SK-N-SH (cell line): ENCODE data around the gene SBNO1. TPM values are rescaled to one million over a fixed set of nuclear protein-coding genes. Genes with fewer than 3 reads are reported as not detected.

ENCODE experiments used
- CTCF ChIA-PET: fragments of 300-600, 350-600 bp; formaldehyde crosslinking; extraction: SDS; loops from one replicate; lab custom pipeline; 2021; lab: Yijun Ruan, JAX
- POLR2A ChIA-PET: fragments of 350-600 bp; sonication (Branson Sonifier 250); formaldehyde crosslinking; extraction: SDS; loops from one replicate; lab custom pipeline; 2020; ENCODE audit warnings: antibody characterized with exemption, inconsistent platforms; lab: Yijun Ruan, JAX
- DNase-seq: peaks from one replicate; pipeline ENCODE4 v3.0.0; 2012
- H2AFZ ChIP-seq: fragments of 200-600 bp; sonication (generic); 2 replicates; pipeline ENCODE4 v1.8.1; 2016; ENCODE audit warnings: antibody characterized with exemption, mild to moderate bottlenecking, low read depth
- H3F3A ChIP-seq: fragments of 200-600 bp; sonication (generic); replicated peaks from 2 replicates; pipeline ENCODE3; 2016; ENCODE audit warnings: antibody characterized with exemption, mild to moderate bottlenecking; ENCODE audit not compliant: insufficient read depth
- H3K27ac ChIP-seq, 2 experiments: fragments of 200-500 bp in 1 of 2; fragments of 200-600 bp in 1 of 2; sonication (Bioruptor generic) in 1 of 2; sonication (generic), shearing (Covaris generic) in 1 of 2; 2 replicates each; pipeline versions ENCODE4 v1.5.1 to v1.6.1; 2014 to 2016; ENCODE audit warnings: low read depth in 2 of 2, inconsistent platforms in 1 of 2, low read length in 1 of 2, mild to moderate bottlenecking in 1 of 2, mixed read lengths in 1 of 2
- H3K27me3 ChIP-seq: fragments of 200-600 bp; sonication (generic), shearing (Covaris generic); 2 replicates; pipeline ENCODE4 v1.6.1; 2016; ENCODE audit warnings: mixed run types; ENCODE audit not compliant: insufficient read depth
- H3K36me3 ChIP-seq, 2 experiments: fragments of 200-500 bp in 1 of 2; fragments of 200-600 bp in 1 of 2; sonication (Bioruptor generic) in 1 of 2; sonication (generic) in 1 of 2; replicated peaks in 1 of 2; 2 replicates each; pipeline versions ENCODE3 to v1.5.1; 2014 to 2016; ENCODE audit warnings: low read length in 1 of 2, mild to moderate bottlenecking in 1 of 2; ENCODE audit not compliant: insufficient read depth in 2 of 2, control insufficient read depth in 1 of 2
- H3K4me1 ChIP-seq, 2 experiments: fragments of 200-500 bp in 1 of 2; fragments of 200-600 bp in 1 of 2; sonication (Bioruptor generic) in 1 of 2; sonication (generic), shearing (Covaris generic) in 1 of 2; 2 replicates each; pipeline versions ENCODE4 v1.5.1 to v1.6.1; 2014 to 2016; ENCODE audit warnings: low read depth in 1 of 2, low read length in 1 of 2, mixed run types in 1 of 2; ENCODE audit not compliant: insufficient read depth in 2 of 2, control insufficient read depth in 1 of 2
- H3K4me2 ChIP-seq: fragments of 200-600 bp; sonication (generic), shearing (Covaris generic); 2 replicates; pipeline ENCODE4 v1.6.1; 2017; ENCODE audit warnings: mixed run types
- H3K4me3 ChIP-seq, 2 experiments: fragments of 200-500 bp in 1 of 2; fragments of 200-600 bp in 1 of 2; sonication (Bioruptor generic) in 1 of 2; sonication (generic), shearing (Covaris generic) in 1 of 2; 2 replicates each; pipeline versions ENCODE4 v1.5.1 to v1.8.1; 2014 to 2016; ENCODE audit warnings: low read depth in 2 of 2, inconsistent platforms in 1 of 2, low read length in 1 of 2, mild to moderate bottlenecking in 1 of 2, mixed read lengths in 1 of 2, moderate library complexity in 1 of 2
- H3K79me2 ChIP-seq: fragments of 200-600 bp; sonication (generic); 2 replicates; pipeline ENCODE4 v1.8.1; 2017; ENCODE audit warnings: mild to moderate bottlenecking; ENCODE audit not compliant: insufficient read depth
- H3K9ac ChIP-seq: fragments of 200-600 bp; sonication (generic); 2 replicates; pipeline ENCODE4 v1.6.1; 2017; ENCODE audit warnings: mixed run types
- H3K9me2 ChIP-seq: fragments of 200-600 bp; sonication (generic); 2 replicates; pipeline ENCODE4 v1.6.1; 2017; ENCODE audit warnings: mixed run types
- H3K9me3 ChIP-seq: fragments of 200-600 bp; sonication (generic); 2 replicates; pipeline ENCODE4 v1.6.1; 2017; ENCODE audit warnings: mixed run types, mild to moderate bottlenecking, moderate library complexity
- H4K20me1 ChIP-seq: fragments of 200-600 bp; sonication (generic); 2 replicates; pipeline ENCODE4 v1.6.1; 2017; ENCODE audit warnings: mild to moderate bottlenecking, mixed run types; ENCODE audit not compliant: insufficient read depth
- GABPA ChIP-seq: IDR thresholded peaks from 2 replicates; pipeline ENCODE4 v1.4.0; 2012; ENCODE audit warnings: low read depth, mild to moderate bottlenecking
- JUND ChIP-seq: IDR thresholded peaks from 2 replicates; pipeline ENCODE4 v1.4.0; 2012
- SMC3 ChIP-seq: IDR thresholded peaks from 2 replicates; pipeline ENCODE4 v1.6.1; 2012; ENCODE audit warnings: low read depth, low read length, improper control_type of control experiment
- WGBS: methylation state at CpG from one replicate; pipeline ENCODE4 v1.1.6; 2017; ENCODE audit warnings: low lambda C conversion rate; 5-methylcytosine and 5-hydroxymethylcytosine counted together
- polyA plus RNA-seq, 3 experiments: library from polyadenylated mRNA; depleted of rRNA; stranded (reverse); fragments of >200 nt; gene quantifications; 2 replicates each; pipeline ENCODE4 v1.2.3, GENCODE V29; 2012
- TF ChIP-seq, protein P1 (sequence below): IDR thresholded peaks from 2 replicates; pipeline ENCODE4 v1.4.0; 2012; ENCODE audit warnings: low read depth
- TF ChIP-seq, protein P2 (sequence below): IDR thresholded peaks from 2 replicates; pipeline ENCODE4 v1.4.0; 2012; ENCODE audit warnings: low read depth, borderline replicate concordance
- TF ChIP-seq, protein P3 (sequence below): fragments of 200-600 bp; sonication (generic); IDR thresholded peaks from 2 replicates; pipeline ENCODE4 v1.6.1; 2017; ENCODE audit warnings: antibody characterized with exemption, mild to moderate bottlenecking, moderate library complexity

Gene SBNO1
- polyA plus RNA-seq, 1 of the 3 experiments (the other 2 are of a cell fraction) = 4.5 TPM

DNA sequence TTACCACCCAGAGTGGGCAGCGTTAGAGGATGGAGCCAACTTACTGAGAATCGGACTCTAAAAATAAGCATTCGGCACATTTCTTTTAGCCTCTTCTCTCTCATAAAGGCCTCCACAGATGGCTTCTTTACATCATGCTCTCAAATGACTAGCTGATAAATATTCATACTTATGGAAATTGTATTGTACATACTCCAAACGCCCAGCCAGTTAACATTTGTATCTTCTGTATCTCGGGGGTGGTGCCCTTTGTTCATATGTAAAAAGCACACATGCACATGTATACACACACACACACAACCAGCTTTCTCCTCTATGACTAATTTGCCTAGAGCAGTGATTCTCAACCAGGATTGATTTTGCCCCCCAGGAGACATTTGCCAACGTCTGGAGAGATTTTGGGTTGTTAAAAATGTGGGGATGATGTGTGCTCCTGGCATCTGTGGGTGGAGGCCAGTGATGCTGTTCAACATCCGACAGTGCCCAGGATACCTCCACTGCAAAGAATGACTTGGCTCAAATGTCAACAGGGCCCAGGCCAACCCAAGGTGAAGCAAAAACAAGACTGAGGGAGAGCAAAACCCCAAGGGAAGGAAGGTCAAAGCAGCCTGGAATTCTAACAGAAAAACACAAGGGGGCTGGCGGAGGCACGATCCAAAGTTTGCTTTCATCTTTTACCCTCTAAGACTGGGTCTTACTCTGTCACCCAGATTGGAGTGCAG lies 77.8 kb downstream of the SBNO1 start:
- Histone ChIP-seq H3K27me3 (no peaks in the 10 kb centered on the region), H3K79me2 (no peaks in the 10 kb centered on the region), H3K4me1 (no peaks in the 10 kb centered on the region; a peak in 1 of 4 replicates), H3K9ac (no peak overlapping the region), H3F3A (peaks cover 5% of the 10 kb centered on the region), H4K20me1 (no peaks in the 10 kb centered on the region), H3K9me3 (no peaks in the 10 kb centered on the region), H3K9me2 (no peaks in the 10 kb centered on the region), H3K4me3 (no peak overlapping the region), H2AFZ (no peak overlapping the region)
- DNase-seq = no peak
- POLR2A ChIA-PET = no interaction called here
- WGBS = 83% methylated on average over 9 of the region's 9 CpGs
- TF ChIP-seq SMC3 = no peak
- TF ChIP-seq, protein P1, sequence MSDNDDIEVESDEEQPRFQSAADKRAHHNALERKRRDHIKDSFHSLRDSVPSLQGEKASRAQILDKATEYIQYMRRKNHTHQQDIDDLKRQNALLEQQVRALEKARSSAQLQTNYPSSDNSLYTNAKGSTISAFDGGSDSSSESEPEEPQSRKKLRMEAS = no peak
- TF ChIP-seq, all 33 proteins: peak for 0
- CTCF ChIA-PET = no interaction called here
- H3K36me3 ChIP-seq = peaks cover 13 to 18% of the 10 kb centered on the region in 2 experiments
- no peak overlapping the region for H3K4me2 ChIP-seq
- no peak overlapping the region for H3K27ac ChIP-seq

DNA sequence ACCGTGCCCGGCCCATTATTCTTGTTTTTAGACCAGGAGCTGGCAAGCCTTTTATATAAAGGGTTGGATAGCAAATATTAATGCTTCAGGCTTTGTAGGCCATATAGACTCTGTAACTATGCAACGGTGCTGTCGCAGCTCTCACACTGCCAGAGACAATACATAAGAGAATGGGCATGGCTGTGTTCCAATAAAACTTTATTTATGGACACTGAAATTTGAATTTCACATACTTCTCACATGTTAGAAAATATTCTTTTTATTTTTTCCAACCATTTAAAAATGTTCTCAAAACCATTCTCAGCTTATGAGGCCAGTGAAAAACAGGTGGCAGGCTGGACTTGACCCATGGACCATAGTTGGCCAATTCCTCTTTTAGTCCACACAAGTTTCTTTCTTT lies 80.0 kb downstream of the SBNO1 start:
- 98% methylated on average over 4 of the region's 4 CpGs for WGBS
- ChIA-PET CTCF (interaction anchor here (0.6 kb wide), 1 partner anchor 12 kb away, joined by 3 read pairs; no protein-coding TSS in a partner anchor), POLR2A (interaction anchor here (0.7 kb wide), 1 partner anchor 962 kb away, joined by 6 read pairs; no protein-coding TSS in a partner anchor)
- Histone ChIP-seq H3K9ac (no peak overlapping the region), H3K4me3 (no peak overlapping the region), H3K4me1 (no peaks in the 10 kb centered on the region; a peak in 1 of 4 replicates), H3F3A (no peaks in the 10 kb centered on the region)
- DNase-seq = no peak
- no peak for TF ChIP-seq JUND
- TF ChIP-seq, protein P2, sequence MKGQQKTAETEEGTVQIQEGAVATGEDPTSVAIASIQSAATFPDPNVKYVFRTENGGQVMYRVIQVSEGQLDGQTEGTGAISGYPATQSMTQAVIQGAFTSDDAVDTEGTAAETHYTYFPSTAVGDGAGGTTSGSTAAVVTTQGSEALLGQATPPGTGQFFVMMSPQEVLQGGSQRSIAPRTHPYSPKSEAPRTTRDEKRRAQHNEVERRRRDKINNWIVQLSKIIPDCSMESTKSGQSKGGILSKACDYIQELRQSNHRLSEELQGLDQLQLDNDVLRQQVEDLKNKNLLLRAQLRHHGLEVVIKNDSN = no peak
- TF ChIP-seq GABPA = no peak
- TF ChIP-seq, protein P1 = no peak
- TF ChIP-seq, protein P3, sequence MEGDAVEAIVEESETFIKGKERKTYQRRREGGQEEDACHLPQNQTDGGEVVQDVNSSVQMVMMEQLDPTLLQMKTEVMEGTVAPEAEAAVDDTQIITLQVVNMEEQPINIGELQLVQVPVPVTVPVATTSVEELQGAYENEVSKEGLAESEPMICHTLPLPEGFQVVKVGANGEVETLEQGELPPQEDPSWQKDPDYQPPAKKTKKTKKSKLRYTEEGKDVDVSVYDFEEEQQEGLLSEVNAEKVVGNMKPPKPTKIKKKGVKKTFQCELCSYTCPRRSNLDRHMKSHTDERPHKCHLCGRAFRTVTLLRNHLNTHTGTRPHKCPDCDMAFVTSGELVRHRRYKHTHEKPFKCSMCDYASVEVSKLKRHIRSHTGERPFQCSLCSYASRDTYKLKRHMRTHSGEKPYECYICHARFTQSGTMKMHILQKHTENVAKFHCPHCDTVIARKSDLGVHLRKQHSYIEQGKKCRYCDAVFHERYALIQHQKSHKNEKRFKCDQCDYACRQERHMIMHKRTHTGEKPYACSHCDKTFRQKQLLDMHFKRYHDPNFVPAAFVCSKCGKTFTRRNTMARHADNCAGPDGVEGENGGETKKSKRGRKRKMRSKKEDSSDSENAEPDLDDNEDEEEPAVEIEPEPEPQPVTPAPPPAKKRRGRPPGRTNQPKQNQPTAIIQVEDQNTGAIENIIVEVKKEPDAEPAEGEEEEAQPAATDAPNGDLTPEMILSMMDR = no peak
- TF ChIP-seq, all 33 proteins: peak for 0
- Histone ChIP-seq H2AFZ (no peak overlapping the region), H3K27me3 (no peaks in the 10 kb centered on the region), H3K9me3 (no peaks in the 10 kb centered on the region), H3K27ac (no peak overlapping the region), H4K20me1 (no peaks in the 10 kb centered on the region), H3K4me2 (no peak overlapping the region), H3K9me2 (no peaks in the 10 kb centered on the region), H3K36me3 (peaks cover 3 to 7% of the 10 kb centered on the region in 2 experiments), H3K79me2 (no peaks in the 10 kb centered on the region)
